ENCODE data around the gene PRDM16.

GRCh38 chr1:3051270-3052268 lies 17.4 kb upstream of the PRDM16 start:
- no peak for TF ChIP-seq CTCF (IDR thresholded peaks at IDR 0.05)
- TF ChIP-seq POLR2A (IDR thresholded peaks at IDR 0.05): no peak

Measured in uterus (tissue), 2 donors.